DOHH2 (cell line): ENCODE data around the gene DNAH14.

Experiments used
- H3F3A ChIP-seq: fragments of 200-600 bp; sonication (generic), shearing (Covaris generic); 2 replicates; pipeline ENCODE4 v1.6.0; 2016; ENCODE audit warnings: antibody characterized with exemption, mild to moderate bottlenecking; ENCODE audit not compliant: control insufficient read depth, insufficient read depth
- H3K27ac ChIP-seq: fragments of 200-600 bp; sonication (generic); 2 replicates; pipeline ENCODE4 v1.5.1; 2014; ENCODE audit warnings: low read depth, mild to moderate bottlenecking, low read length, moderate library complexity
- H3K27me3 ChIP-seq: fragments of 200-600 bp; sonication (generic); 2 replicates; pipeline ENCODE4 v1.6.1; 2014; ENCODE audit warnings: mild to moderate bottlenecking, low read length, mixed read lengths; ENCODE audit not compliant: control insufficient read depth
- H3K36me3 ChIP-seq: fragments of 200-600 bp; sonication (generic); 2 replicates; pipeline ENCODE4 v1.6.1; 2014; ENCODE audit warnings: mild to moderate bottlenecking, low read length, moderate library complexity, mixed read lengths; ENCODE audit not compliant: control insufficient read depth
- H3K4me1 ChIP-seq: fragments of 200-600 bp; sonication (generic); 2 replicates; pipeline ENCODE4 v1.6.1; 2014; ENCODE audit warnings: mild to moderate bottlenecking, low read length, mixed read lengths; ENCODE audit not compliant: control insufficient read depth
- H3K4me2 ChIP-seq: fragments of 200-600 bp; sonication (generic); 2 replicates; pipeline ENCODE4 v1.6.0; 2014; ENCODE audit warnings: mild to moderate bottlenecking, low read length, moderate library complexity
- H3K4me3 ChIP-seq: fragments of 200-600 bp; sonication (generic); 2 replicates; pipeline ENCODE4 v1.5.1; 2014; ENCODE audit warnings: mild to moderate bottlenecking, low read length, mixed read lengths
- H3K79me2 ChIP-seq: fragments of 200-600 bp; sonication (generic); 2 replicates; pipeline ENCODE4 v1.6.1; 2014; ENCODE audit warnings: mild to moderate bottlenecking, low read length, mixed read lengths; ENCODE audit not compliant: control insufficient read depth
- H3K9me2 ChIP-seq: fragments of 200-600 bp; sonication (generic); replicated peaks from 2 replicates; pipeline ENCODE4 v1.6.1; 2014; ENCODE audit warnings: mild to moderate bottlenecking, low read length, mixed read lengths; ENCODE audit not compliant: control insufficient read depth
- H3K9me3 ChIP-seq: fragments of 200-600 bp; sonication (generic); 2 replicates; pipeline ENCODE4 v1.6.1; 2014; ENCODE audit warnings: antibody characterized with exemption, low read length, mixed read lengths; ENCODE audit not compliant: control insufficient read depth, insufficient read depth
- H4K20me1 ChIP-seq: fragments of 200-600 bp; sonication (generic); 2 replicates; pipeline ENCODE4 v1.6.0; 2014; ENCODE audit warnings: low read depth, mild to moderate bottlenecking, antibody characterized with exemption, low read length, moderate library complexity; ENCODE audit not compliant: control insufficient read depth, insufficient read depth
- EZH2phosphoT487 ChIP-seq: fragments of 200-600 bp; sonication (generic); IDR thresholded peaks from 2 replicates; pipeline ENCODE4 v1.6.1; 2017; ENCODE audit warnings: borderline replicate concordance, mild to moderate bottlenecking, antibody characterized with exemption, low read length, moderate library complexity, mixed read lengths
- TF ChIP-seq, protein P1 (sequence below): fragments of 200-600 bp; sonication (generic); IDR thresholded peaks from one replicate; pipeline ENCODE4 v1.5.1; 2014; ENCODE audit warnings: antibody characterized with exemption, mild to moderate bottlenecking, low read depth, low read length; ENCODE audit not compliant: poor library complexity, severe bottlenecking

DNAH14 gene

GRCh38 chr1:224898937-224899336 is 30.5 kb upstream of the DNAH14 start:
- H3K4me1 ChIP-seq = no peaks in the 10 kb centered on the region

GRCh38 chr1:224900062-224900630 is 29.3 kb upstream of the DNAH14 start:
- Histone ChIP-seq H3K79me2 (no peaks in the 10 kb centered on the region), H3K36me3 (no peaks in the 10 kb centered on the region), H3K4me1 (no peaks in the 10 kb centered on the region), H3K27me3 (0 out of 2 replicates have a peak, but pooled peaks cover 2% of the 10 kb centered on the region), H3K9me2 (no peaks in the 10 kb centered on the region), H3K4me2 (no peak overlapping the region), H3F3A (no peaks in the 10 kb centered on the region), H4K20me1 (no peaks in the 10 kb centered on the region), H3K9me3 (no peaks in the 10 kb centered on the region), H3K27ac (no peak overlapping the region), H3K4me3 (no peak overlapping the region)
- TF ChIP-seq, protein P1, sequence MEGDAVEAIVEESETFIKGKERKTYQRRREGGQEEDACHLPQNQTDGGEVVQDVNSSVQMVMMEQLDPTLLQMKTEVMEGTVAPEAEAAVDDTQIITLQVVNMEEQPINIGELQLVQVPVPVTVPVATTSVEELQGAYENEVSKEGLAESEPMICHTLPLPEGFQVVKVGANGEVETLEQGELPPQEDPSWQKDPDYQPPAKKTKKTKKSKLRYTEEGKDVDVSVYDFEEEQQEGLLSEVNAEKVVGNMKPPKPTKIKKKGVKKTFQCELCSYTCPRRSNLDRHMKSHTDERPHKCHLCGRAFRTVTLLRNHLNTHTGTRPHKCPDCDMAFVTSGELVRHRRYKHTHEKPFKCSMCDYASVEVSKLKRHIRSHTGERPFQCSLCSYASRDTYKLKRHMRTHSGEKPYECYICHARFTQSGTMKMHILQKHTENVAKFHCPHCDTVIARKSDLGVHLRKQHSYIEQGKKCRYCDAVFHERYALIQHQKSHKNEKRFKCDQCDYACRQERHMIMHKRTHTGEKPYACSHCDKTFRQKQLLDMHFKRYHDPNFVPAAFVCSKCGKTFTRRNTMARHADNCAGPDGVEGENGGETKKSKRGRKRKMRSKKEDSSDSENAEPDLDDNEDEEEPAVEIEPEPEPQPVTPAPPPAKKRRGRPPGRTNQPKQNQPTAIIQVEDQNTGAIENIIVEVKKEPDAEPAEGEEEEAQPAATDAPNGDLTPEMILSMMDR = no peak
- no peak for TF ChIP-seq EZH2phosphoT487

More at GRCh38 chr1:224898937-224899336, 30.5 kb upstream of the DNAH14 start:
- Histone ChIP-seq H3K27ac (no peak overlapping the region), H4K20me1 (no peaks in the 10 kb centered on the region), H3K4me3 (no peak overlapping the region), H3K9me2 (no peaks in the 10 kb centered on the region), H3K4me2 (no peak overlapping the region), H3K9me3 (no peaks in the 10 kb centered on the region), H3F3A (no peaks in the 10 kb centered on the region), H3K79me2 (no peaks in the 10 kb centered on the region), H3K27me3 (0 out of 2 replicates have a peak, but pooled peaks cover 2% of the 10 kb centered on the region), H3K36me3 (no peaks in the 10 kb centered on the region)
- TF ChIP-seq, protein P1 = no peak
- no peak for TF ChIP-seq EZH2phosphoT487

DNA sequence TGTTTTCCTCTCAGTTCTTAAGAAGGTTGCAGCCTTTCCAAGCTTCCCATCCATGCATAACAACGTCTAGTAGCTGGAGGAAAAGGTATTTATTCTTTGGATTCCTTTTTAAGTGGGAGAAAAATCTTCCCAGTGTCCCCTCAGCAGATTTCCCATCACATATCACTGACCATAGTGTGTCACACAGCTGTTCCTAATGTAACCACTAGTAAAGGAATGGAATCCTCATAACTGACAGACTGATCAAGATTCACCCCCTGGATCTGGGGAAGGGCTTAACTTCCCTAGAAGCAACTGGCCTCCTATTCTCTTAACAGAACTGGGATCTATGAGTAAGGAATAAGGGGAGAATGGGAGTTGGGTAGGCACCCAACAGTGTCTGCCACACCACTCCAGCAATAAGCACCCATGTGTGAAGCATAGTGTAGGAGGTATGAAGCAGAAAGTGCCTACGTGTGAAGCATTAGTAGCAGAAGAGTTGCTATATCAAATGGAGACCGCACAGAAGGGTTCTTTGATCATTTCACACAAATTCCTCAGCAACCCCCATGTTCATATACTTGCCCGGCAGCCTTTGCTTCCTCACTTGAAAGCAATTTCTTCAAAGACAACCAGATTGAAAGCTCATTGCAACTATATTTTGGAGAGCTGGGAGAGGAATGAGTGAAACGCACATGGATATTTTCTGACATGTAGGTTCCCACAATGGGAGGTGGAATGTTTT is 28.2 kb upstream of the DNAH14 start:
- Histone ChIP-seq H3K79me2 (no peaks in the 10 kb centered on the region), H3F3A (no peaks in the 10 kb centered on the region), H3K4me1 (no peaks in the 10 kb centered on the region), H4K20me1 (no peaks in the 10 kb centered on the region), H3K9me2 (no peaks in the 10 kb centered on the region), H3K4me2 (no peak overlapping the region), H3K4me3 (no peak overlapping the region), H3K27me3 (0 out of 2 replicates have a peak, but pooled peaks cover 2% of the 10 kb centered on the region), H3K27ac (no peak overlapping the region), H3K36me3 (no peaks in the 10 kb centered on the region), H3K9me3 (no peaks in the 10 kb centered on the region)
- TF ChIP-seq, protein P1 = no peak
- TF ChIP-seq EZH2phosphoT487 = no peak
